H1 (cell line): ENCODE data around the gene RAB1B. TPM values are rescaled to one million over a fixed set of nuclear protein-coding genes. Genes with fewer than 3 reads are reported as not detected.

ENCODE experiments used
- CBX5 ChIP-seq: fragments of 300-800, 300-1000 bp; sonication (generic); IDR thresholded peaks from 2 replicates; pipeline ENCODE4 v1.7.1; 2016; ENCODE audit warnings: antibody characterized with exemption, low read length, low read depth
- CBX8 ChIP-seq: fragments of 300-800, 300-1000 bp; sonication (generic); IDR thresholded peaks from 2 replicates; pipeline ENCODE4 v1.7.1; 2016; ENCODE audit warnings: low read depth, low read length, borderline replicate concordance
- CEBPB ChIP-seq: IDR thresholded peaks from 2 replicates; pipeline ENCODE4 v1.6.1; 2012; ENCODE audit warnings: low read depth, low read length
- CTBP2 ChIP-seq: IDR thresholded peaks from 2 replicates; pipeline ENCODE4 v1.7.0; 2011; ENCODE audit warnings: borderline replicate concordance, mild to moderate bottlenecking, moderate library complexity, mixed read lengths, low read length; ENCODE audit not compliant: insufficient read depth, insufficient read length
- EGR1 ChIP-seq: IDR thresholded peaks from 2 replicates; pipeline ENCODE4 v1.6.1; 2011; ENCODE audit warnings: low read depth, low read length, borderline replicate concordance
- GABPA ChIP-seq: IDR thresholded peaks from 2 replicates; pipeline ENCODE4 v1.6.1; 2011; ENCODE audit warnings: mild to moderate bottlenecking, low read length, moderate library complexity, borderline replicate concordance; ENCODE audit not compliant: insufficient read depth
- KDM1A ChIP-seq: fragments of 200-600, 300-600 bp; sonication (generic); IDR thresholded peaks from 2 replicates; pipeline ENCODE4 v1.7.1; 2016; ENCODE audit warnings: mild to moderate bottlenecking, low read length, borderline replicate concordance
- KDM4A ChIP-seq: IDR thresholded peaks from one replicate; pipeline ENCODE4 v1.7.1; 2012; ENCODE audit warnings: low read depth, mild to moderate bottlenecking, moderate library complexity, low read length, inconsistent platforms; ENCODE audit not compliant: severe bottlenecking
- NRF1 ChIP-seq: IDR thresholded peaks from 2 replicates; pipeline ENCODE4 v1.6.1; 2011; ENCODE audit warnings: mild to moderate bottlenecking, low read depth, low read length, improper control_type of control experiment
- PHF8 ChIP-seq: fragments of 200-600 bp; sonication (generic); conservative IDR thresholded peaks from 2 replicates; pipeline ENCODE4 v1.7.1; 2012; ENCODE audit warnings: low read depth, mild to moderate bottlenecking, inconsistent platforms, low read length, moderate library complexity
- RAD21 ChIP-seq, 2 experiments: IDR thresholded peaks in 1 of 2; conservative IDR thresholded peaks in 1 of 2; 2 replicates each; pipeline ENCODE4 v1.6.1; 2011; ENCODE audit warnings: low read depth in 2 of 2, low read length in 2 of 2, improper control_type of control experiment in 1 of 2, inconsistent platforms in 1 of 2, mild to moderate bottlenecking in 1 of 2, moderate library complexity in 1 of 2
- RBBP5 ChIP-seq: IDR thresholded peaks from 2 replicates; pipeline ENCODE4 v1.7.1; 2012; ENCODE audit warnings: low read depth, mild to moderate bottlenecking, inconsistent platforms, low read length, moderate library complexity, borderline replicate concordance
- RFX5 ChIP-seq: IDR thresholded peaks from 2 replicates; pipeline ENCODE4 v1.6.1; 2011; ENCODE audit warnings: low read depth, low read length, improper control_type of control experiment, borderline replicate concordance
- SAP30 ChIP-seq: fragments of 300-600 bp; sonication (generic); IDR thresholded peaks from 2 replicates; pipeline ENCODE4 v1.7.1; 2012; ENCODE audit warnings: low read length, moderate library complexity, mild to moderate bottlenecking, inconsistent platforms; ENCODE audit not compliant: insufficient read depth, insufficient replicate concordance
- SIX5 ChIP-seq: IDR thresholded peaks from 2 replicates; pipeline ENCODE4 v1.6.1; 2011; ENCODE audit warnings: mild to moderate bottlenecking, low read depth, low read length
- SP1 ChIP-seq: IDR thresholded peaks from 2 replicates; pipeline ENCODE4 v1.6.1; 2011; ENCODE audit warnings: low read depth, low read length
- TBP ChIP-seq: IDR thresholded peaks from 2 replicates; pipeline ENCODE4 v1.6.1; 2011; ENCODE audit warnings: low read depth, low read length, improper control_type of control experiment
- polyA plus RNA-seq, 7 experiments: library from polyadenylated mRNA; depleted of rRNA in 3 of 7; stranded (reverse) in 5 of 7; unstranded in 2 of 7; fragments of >200 nt in 5 of 7; fragments of 200-250 nt in 2 of 7; gene quantifications; 1 replicate in 5 of 7; 2 replicates in 1 of 7; 4 replicates in 1 of 7; pipeline versions ENCODE4 v1.2.1 to v1.2.3, GENCODE V29; 2011 to 2013; ENCODE audit warnings: missing spikeins in 2 of 7, mixed read lengths in 2 of 7
- total RNA-seq: library from RNA; stranded (reverse); fragmentation: NEBNext Ultra II Directional; extraction: Animal tissue kit (Norgen Biotek cat#: 25700); gene quantifications from 2 replicates; pipeline ENCODE4 v1.2.1, GENCODE V29; 2021
- TF ChIP-seq, protein P1 (sequence below): IDR thresholded peaks from 2 replicates; pipeline ENCODE4 v1.6.1; 2011; ENCODE audit warnings: low read length, improper control_type of control experiment
- TF ChIP-seq, protein P2 (sequence below): IDR thresholded peaks from 2 replicates; pipeline ENCODE4 v1.6.1; 2012; ENCODE audit warnings: low read length, inconsistent platforms
- TF ChIP-seq, protein P3 (sequence below): IDR thresholded peaks from 2 replicates; pipeline ENCODE4 v1.6.1; 2012; ENCODE audit warnings: inconsistent platforms

RAB1B gene
- total and polyA plus RNA-seq, 2 of the 8 experiments (the other 6 are each of a cell fraction or from before 2014, with no cell fraction given): 100 to 217 TPM

DNA sequence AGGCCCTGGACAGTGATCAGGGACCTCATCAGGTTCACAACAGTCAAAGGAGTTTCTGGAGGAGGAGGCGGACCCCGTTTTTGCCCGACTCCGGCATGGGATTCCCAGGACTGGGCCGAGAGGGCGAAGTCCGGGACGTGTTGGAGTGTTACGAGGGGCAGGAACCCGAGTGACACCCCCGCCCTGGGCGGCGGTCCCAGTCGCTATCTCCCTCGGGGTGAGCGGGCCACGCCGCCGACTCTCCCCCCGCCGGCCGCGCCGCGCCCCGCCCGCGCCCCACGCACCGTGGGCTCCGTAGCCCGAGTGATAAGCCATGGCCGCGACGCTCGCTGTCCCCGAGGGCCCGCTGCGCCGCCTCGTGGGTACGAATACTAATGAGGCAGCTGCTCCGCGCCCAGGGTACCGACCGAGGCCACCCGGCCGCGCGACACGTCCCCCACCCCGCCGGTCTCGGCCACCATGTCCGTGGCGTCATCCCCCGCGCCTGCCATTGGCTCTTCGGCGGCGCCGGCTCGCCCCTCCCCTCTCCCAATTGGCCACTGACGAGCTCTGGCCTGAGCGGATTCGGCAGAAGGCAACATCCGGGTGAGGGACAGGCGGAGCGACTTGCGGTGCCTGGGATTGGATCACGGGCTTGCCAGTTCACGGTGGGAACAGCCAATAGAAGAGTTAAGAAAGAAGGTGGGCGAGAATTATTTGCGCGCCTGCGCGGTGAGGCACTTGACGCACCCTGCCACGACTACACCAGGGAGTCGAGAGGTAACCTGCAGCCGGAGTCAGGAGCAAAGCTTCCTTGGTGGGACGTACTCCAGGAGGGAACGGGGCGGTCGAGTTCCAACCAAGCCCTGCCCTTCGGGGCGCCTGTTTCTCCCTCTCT lies 20.5 kb downstream of the RAB1B start, which contains the start of gene YIF1A (continued):
- no peak for TF ChIP-seq CBX5
- TF ChIP-seq, protein P1, sequence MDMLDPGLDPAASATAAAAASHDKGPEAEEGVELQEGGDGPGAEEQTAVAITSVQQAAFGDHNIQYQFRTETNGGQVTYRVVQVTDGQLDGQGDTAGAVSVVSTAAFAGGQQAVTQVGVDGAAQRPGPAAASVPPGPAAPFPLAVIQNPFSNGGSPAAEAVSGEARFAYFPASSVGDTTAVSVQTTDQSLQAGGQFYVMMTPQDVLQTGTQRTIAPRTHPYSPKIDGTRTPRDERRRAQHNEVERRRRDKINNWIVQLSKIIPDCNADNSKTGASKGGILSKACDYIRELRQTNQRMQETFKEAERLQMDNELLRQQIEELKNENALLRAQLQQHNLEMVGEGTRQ: no peak
- peak; percentile 90 for TF ChIP-seq PHF8
- TF ChIP-seq, protein P2, sequence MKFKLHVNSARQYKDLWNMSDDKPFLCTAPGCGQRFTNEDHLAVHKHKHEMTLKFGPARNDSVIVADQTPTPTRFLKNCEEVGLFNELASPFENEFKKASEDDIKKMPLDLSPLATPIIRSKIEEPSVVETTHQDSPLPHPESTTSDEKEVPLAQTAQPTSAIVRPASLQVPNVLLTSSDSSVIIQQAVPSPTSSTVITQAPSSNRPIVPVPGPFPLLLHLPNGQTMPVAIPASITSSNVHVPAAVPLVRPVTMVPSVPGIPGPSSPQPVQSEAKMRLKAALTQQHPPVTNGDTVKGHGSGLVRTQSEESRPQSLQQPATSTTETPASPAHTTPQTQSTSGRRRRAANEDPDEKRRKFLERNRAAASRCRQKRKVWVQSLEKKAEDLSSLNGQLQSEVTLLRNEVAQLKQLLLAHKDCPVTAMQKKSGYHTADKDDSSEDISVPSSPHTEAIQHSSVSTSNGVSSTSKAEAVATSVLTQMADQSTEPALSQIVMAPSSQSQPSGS: peak; percentile 88; the same call in 1 of the 2 replicates
- TF ChIP-seq SAP30: no peak
- no peak for TF ChIP-seq EGR1
- TF ChIP-seq NRF1: peak; percentile 54
- no peak for TF ChIP-seq CTBP2
- no peak for TF ChIP-seq GABPA
- no peak for TF ChIP-seq SIX5
- TF ChIP-seq RAD21 (IDR thresholded peaks at IDR 0.05 in 1 of 2, conservative IDR thresholded peaks at IDR 0.05 in 1 of 2; ENCODE audit: low read depth in 2 of 2, low read length in 2 of 2): no peak
- TF ChIP-seq TBP: peak; percentile 26; the same call in 1 of the 2 replicates
- TF ChIP-seq CEBPB: no peak
- no peak for TF ChIP-seq CBX8
- peak; percentile 94 for TF ChIP-seq SP1
- TF ChIP-seq, protein P3, sequence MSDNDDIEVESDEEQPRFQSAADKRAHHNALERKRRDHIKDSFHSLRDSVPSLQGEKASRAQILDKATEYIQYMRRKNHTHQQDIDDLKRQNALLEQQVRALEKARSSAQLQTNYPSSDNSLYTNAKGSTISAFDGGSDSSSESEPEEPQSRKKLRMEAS: peak; percentile 68
- peak; percentile 29 for TF ChIP-seq KDM4A
- no peak for TF ChIP-seq KDM1A
- no peak for TF ChIP-seq RBBP5
- TF ChIP-seq RFX5: no peak
